Activated naive CD8-positive, alpha-beta T cell treated with anti-CD3 and anti-CD28 coated beads, Interleukin-2, amount 50 U/mL, for 16 hours (primary cell): ENCODE results near the gene ANKH.

ENCODE experiments used
- DNase-seq: peaks from one replicate; pipeline ENCODE4 v3.0.0-alpha.2; 2020; ENCODE audit warnings: low read depth, low spot score

Gene ANKH

DNA sequence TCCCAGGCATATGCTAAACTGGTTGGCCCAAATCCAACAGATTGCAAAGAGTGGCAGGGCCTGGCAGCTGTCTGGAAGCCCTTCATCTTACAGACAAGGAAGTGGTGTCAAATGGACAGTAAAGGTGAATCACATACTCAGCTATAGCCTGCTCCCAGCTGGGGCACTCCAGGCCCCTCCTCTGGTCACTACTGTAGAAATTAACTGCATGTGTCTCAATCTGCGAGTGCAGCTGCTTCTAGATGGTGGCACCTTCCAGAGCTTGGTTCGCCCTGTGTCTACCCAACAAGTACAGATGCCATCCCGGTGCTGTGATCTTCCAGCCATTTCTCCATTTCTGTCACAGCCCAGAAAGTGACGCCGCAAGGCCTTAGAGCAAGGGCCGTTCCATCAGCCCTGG lies 156.9 kb downstream of the ANKH start:
- no peak for DNase-seq

DNA sequence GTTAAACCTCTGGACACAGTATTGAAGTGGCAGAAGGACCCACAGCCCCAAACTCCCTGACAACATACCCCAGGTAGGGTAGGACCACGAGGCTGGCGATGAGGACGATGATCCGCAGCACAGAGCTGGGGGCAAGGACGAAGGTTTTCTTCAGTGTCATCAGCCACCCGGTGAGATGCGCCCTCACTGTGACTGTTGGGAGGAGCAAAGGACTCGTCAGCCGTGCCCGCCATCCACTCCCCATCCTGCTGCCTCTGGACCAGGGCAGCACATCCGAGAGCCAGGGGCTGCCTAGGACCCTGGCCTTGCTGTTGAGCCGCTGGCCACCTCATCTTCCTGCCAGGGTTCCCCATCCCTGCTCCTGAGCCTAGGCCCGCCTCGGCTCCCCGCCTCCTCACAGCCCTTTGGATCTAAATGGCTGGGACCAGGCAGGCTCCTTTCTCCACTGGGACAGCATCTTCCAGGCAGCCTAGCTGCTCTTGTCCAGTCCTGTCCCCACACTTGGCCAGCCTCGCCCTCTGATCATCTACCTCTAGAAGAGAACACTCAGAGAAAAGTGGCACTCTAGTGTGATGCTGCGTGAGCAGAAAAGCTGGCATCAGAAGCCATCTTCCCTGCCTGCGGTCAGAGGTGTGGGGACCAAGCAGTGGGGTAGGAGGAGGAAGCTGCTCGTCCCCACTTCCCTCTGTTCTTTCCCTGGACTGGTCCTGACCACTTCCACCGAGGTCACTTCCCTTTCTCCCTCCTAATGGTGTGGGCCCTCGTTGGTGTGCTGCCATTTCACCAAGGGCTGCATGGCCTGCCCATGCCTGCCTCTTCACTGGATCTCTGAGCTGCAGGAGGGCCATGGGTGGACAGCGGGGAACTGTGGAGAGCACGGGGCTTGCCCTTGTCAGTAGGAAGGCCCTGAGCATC lies 157.8 kb downstream of the ANKH start:
- no peak for DNase-seq

DNA sequence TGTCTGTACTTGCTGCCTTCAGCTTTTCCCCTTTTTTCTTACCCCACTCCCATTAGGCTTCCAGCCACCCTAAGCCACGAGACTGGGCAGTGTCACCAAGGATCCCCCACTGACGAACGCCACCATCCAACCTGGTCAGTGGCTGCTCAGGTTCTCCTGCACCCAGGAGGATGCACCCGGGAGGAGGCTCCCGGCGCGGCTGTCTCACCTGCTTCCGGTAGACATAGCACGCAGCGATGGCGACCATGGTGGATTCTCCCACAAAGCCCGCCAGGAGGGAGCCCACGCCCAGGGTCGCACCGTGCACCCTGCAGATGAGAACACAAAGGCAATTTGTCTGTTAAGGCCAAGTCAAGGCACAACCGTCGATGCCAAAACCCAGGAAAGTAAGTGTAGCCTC lies 158.9 kb downstream of the ANKH start:
- DNase-seq: no peak

DNA sequence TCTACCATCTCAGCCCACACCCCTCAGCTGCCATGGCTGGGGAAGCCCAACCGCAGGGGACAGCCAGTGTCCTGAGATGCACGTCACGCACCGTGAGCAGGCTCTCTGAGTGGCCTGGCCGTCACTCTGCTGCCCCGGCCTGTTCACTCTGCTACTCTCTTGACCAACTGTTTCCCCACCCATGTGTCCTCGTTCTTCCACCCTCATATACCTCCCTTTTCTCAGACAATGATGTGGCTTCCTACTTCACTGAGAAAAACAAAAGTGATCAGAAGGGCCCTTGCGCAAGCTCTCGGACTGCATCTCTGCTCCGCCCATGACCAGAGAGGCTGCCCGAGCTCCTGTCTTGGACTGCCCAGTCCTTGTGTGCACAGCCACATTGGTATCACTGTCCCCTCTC lies 159.4 kb downstream of the ANKH start:
- no peak for DNase-seq

DNA sequence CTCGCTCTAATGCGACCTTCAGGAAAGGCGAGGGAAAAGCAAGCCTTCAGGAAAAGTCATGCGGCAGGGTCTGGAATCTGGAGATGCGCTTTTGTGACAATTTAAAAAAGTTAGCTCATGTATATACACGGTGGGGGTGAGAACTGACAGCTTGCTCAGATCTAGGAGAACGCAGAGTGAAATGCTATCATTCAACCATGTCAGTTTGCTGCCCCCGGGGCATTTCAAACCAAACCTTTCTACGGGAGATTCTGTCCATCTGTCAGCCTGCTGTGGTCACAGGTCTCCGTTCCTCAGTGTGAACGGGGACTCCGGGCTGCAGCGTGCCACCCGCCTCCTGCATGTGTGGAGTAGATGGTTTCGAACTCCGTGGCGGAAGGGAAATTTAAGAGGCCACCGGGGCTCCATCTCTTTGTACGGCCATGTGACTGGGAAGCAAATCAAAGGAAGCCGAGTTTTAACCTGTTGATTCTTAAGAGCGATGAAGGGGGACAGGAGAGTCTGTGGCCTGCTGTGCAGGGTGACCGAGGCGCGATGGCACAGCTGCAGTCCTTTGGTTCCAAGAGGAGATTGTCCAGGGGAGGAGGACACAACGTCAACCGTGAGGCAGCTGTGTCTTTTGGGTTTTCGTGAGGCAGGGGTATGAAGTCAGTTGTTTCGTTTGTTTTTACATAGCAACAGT lies 161.1 kb downstream of the ANKH start:
- DNase-seq: no peak

DNA sequence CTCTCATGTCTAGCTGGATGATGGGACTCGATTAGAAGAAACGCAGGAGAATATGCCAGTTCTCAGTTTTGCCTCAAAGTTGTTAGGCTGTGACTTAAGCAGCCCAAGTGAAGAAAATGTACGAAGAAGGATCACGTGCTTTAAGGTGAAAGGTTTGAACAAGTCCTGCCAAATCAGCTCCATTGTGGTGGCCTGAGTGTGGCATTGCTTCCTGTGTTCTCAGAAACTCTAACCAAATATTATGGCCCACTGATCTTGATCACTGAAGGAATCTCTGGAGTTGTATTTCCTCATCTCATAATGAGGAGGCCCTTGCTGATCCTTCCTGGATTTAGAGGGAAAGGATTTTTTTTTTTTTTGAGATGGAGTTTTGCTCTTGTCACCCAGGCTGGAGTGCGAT lies 163.0 kb downstream of the ANKH start:
- no peak for DNase-seq

DNA sequence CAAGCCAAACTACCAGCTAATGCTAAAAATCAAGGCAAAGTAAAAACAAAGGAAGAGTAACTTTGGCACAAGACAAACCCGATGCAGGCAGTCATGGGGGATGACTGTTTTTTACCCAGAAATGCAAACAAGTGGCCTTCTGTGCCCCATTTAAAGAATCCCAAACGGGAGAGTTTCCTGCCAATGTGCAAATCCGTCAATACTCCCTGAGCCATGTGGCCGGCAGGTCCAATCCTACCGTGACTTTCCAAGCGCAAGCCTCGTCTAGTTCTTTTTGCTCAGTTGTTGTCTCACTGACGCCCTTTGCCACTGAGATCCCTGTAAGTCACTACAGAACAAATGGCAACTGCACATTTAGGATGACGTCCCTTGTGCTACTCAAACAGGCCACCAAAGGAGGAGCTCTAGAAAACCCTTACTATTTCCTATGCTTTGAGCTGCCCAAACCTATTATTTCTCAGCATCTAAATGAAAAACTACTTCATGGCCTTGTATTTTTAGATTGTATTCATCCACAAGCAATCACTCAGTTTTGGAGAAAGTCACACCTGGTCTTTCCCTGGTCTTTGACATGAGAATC lies 163.7 kb downstream of the ANKH start:
- no peak for DNase-seq

DNA sequence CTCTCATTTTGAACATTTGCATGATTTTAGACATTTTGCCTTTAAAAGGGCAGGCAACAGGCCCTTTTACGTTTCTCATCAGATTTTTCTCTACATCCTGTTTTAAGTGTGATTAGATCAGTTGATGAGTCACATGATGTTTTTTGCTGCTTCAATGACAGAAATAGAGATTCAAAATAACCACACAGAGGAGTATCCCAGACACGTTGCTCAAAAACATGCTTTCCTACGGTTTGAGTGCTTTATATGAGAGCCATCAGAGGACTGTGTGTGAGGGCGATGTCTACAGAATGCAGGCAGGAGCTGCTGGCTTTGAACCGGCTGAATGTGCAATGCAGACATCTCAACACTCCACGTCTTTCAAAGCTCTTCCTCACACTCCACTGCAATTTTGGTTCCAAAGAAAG lies 165.0 kb downstream of the ANKH start:
- DNase-seq: no peak

DNA sequence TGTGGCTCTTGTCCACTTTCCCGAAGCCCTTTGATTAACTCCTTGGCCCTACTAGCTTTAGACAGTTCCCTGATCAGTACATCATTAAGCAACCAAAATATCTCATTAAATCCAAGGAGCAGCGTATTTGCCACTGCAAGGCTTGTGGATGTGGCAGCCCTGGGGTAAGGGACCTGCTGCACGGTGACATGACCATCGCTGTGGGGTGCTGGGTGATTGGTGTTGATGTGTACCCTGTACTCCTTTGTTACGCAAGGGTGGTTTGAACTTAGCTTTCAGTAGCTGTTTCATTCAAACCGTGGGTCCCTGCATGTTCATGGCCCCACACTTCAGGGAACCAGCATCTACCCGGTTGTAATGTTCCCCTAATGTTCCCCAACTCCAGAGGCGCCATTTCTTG lies 166.0 kb downstream of the ANKH start:
- no peak for DNase-seq

DNA sequence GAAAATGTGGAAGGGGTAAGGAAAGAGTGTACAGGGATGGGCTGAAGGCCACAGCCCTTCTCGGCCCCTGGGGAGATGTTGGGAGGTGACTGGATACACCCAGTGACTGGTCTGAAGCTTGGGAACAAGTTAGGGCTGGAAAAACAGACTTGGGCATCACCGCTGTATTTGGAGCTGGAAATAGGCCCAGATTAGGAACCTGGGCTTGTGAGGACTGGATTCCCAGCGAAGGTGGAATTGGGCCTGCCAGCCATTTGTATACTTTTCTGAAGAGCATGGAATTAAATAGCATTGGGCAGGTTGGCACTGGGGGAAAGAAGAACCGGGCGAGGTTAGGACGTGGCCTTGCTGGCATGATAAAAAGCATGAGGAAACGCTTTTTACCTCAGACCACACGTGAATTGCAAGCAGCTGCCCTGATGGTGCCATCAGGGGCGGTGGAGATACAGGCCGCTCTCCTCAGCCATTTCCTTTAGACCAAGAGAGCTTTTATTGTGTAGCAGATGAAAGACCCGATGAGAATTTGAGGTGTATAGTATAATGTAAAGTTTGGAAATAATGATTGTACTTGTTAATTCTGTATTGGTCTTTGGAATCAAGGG lies 169.2 kb downstream of the ANKH start:
- no peak for DNase-seq

DNA sequence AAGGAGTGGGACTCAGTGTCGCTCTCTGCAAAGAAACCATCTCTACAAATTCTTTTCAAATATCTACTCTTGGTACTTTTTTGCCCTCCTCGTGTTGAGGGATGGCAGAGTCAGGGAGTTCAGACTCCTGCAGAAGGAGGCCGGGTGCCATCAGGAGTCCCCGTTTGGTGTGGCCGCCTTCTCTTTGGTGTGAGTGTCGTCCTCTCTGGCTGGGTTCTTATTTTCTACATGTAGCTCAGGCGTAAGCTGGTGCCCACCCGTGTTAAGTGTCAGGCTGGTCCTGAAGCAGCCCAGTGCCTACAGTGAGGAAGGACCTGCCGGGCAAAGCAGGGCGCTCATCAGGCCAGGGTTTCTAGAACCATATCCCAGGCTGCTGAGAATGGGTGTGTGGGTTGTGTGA lies 170.0 kb downstream of the ANKH start:
- no peak for DNase-seq

DNA sequence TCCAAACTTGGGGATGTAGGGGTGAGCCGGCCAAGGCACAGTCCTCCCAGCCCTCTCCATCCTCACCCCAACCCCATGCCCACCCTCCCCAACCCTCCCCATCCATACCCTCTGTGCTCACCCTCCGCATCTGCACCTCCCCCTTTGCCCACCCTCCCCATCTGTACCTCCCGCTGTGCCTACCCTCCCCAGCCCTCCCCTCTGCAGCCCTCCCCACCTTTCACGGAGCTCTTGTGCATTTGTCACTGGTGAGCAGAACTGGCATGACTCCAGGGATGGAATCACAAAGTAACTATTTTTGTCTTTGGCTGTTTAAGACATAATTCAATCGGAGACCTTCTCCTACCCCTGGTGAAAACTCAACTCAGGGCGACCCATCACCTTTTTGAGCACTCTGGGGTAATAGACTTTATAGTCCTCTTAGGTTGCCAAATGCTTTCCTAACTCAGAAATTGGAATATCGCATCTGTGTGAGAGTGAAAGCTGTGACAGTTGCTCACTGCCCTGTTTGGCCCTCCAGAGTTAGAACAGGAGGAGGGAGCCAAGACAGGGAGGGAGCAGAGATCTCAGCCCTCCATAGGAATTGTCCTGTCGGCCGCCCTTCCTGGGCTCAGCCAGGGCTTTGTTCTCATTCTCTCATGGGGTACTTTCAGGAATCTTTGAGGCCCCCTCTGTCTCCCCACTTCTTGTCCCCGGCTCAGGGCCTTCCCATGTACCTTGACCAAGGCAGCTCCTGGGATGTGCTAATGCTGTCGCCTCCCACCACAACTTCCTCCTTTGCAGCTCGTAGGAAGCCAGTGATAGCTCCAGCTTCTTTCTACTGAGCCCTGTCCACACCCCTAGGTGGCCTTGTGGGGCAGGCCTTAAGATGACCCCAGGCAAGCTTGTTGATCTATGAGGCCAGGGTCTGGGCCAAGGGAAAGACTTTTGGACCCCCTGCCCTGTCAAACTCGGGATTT lies 170.8 kb downstream of the ANKH start:
- DNase-seq: no peak

DNA sequence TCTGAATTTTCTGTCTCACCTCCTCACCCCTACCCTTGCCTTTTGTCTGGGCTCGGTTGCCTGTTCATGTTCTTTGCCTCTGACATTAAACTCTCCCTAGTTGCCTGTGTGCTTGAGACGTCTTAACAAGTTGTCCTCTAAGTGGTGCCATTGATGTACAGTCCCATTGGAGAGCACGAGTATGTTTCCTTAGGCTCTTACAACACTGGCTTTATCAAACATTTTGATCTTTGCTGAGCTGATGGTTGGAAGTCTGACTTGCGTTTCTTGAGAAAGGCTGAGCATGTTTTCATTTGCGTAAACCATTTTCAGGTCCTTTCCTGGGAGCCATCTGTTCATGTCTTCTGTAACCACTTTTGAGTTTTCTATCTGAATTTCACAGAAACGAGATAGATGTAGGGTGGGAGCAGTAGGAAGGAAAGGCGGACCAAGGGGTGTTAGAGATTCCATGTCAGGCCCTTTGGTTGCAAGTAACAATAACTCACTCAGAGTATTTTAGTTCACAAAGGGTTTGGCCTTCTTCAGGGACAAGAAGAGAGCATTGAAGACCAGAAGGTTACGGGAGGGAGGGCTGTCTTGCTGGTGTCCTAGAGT lies 171.7 kb downstream of the ANKH start:
- no peak for DNase-seq

DNA sequence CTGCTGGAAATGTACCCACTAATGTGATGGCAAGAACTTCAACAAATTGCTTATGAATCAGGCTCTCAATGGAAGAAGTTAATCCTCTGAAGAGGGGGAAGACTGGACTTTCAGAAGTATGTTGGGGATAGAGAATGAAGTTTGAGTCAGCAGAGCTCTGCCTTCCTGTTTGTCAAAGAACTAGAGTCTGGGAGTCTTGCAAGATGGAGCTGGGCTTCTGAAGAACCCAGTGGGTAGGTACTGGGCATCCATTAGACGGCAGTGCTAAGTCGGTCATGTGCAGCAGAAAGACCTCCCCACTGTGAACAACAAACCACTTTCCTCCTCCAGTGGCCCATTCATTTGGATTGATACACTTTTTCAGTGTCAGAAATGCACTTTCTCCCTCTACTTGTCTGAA lies 172.4 kb downstream of the ANKH start:
- no peak for DNase-seq

DNA sequence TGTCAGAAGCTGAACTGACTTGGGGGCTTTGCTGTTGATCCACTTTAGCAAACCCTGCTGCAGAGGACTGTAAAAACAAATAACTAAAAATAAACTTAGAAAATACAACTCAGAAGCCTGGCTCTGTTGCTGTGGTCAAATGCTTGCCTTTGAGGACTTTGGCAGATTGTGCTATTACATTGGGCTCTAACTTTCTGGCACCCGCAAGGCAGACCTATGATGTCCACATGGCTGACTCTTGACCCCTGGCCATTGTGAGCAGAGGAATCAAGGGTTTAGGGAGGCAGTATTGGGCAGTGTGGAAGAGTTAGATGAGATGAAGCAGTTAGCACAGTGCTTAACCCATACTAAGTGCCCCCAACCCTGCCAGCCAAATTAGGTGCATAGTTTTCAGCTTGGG lies 173.1 kb downstream of the ANKH start:
- DNase-seq: no peak

DNA sequence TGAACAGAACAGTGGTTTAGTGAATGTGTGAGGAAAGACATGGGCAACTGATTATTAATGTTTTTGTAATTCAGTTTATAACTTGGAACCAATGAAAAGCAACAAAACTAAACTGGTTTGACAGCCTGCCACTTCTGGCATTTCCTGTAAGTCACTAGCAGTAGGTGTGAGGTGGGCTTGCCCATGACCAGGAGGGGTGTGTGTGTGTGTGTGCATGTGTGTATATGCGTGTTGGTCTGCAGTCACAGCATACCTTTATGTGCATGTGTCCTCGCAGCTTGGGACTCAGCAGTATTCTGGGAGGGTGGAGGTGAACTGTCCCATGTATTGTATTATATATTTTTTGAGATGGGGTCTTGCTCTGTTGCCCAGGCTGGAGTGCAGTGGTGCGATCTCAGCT lies 174.7 kb downstream of the ANKH start:
- no peak for DNase-seq

DNA sequence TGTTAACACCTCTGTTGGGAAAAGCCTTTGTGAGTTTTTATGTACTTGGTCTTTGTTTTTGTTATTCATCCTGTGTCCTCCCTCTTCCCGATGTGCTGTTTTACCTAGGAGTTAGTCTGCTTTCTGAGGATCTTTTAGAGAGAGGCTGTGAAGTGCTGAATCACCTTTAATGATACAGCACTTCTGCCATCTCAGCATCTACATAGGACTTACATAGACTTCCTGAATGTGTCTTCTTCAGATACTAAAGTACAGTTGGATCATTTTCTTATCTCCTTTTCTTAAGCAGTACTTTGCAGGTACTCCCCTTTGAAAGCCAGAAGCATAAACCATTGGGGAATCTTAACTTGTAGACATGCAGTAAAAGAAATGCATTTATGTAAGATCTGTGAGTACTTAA lies 175.5 kb downstream of the ANKH start:
- no peak for DNase-seq

DNA sequence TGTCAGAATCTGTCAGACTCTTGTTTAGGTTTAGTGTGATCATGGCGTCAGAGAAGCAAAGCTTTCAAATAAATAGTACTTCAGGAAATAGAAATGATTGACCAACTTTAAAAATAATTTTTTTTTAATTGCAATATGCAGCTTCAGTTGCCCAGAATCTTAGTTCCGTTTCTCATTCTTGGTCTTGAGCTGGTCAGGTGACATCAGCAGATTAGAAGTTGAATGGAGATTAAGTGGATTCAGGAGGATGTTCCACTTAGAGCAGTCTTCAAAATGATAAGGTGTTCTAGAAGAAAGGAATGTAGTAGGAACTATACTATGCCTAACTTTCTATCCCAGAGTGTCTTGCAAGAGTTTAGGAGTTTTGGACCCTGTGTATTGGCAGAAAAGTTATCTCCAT lies 176.4 kb downstream of the ANKH start:
- no peak for DNase-seq

DNA sequence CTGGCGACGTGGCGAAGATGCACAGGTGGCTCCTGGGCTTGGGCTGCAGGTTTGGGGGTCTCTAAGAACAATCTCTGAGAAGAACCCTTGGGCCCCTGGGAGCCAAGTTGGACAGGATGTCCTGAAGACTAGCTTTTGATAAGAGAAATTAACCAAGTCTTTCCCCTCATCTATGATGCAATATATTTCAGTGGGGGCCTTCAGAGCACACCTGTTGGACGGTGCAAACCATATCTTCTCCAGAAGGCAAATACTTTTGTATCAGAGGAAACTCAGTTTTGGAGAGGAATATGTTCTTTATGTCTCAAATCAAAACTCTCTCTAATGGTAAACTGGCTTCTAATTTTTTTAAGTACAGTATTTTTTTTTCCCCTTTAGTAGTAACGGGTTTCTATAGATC lies 178.5 kb downstream of the ANKH start:
- DNase-seq: no peak

DNA sequence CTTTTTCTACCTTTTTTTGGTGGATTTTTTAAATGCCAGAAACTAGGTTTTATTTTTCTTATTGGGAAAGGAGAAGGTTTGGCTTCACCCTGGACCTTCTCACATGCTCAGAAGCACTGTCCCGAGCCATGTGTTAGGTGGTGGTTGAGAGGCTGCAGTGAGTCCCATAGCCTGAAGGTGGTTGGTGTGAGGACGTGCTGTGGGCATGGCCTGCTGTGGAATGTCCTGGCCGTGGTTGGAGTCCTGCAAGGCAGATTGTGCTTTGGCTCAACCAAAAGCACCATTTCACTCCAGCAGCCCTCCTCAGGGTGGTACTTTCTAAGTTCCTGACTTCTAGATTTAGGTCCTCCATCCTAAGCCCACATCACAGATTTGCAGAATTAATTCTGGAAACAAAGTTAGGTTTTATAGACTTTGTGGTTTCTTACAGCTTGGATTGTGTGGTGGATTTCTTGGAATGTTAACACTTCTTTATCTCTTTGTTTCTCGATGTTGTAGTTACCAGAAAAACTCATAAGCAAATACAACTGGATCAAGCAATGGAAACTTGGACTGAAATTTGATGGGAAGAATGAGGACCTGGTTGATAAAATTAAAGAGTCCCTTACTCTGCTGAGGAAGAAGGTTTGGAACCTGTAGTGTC lies 184.4 kb downstream of the ANKH start:
- DNase-seq: no peak
